B cell (primary cell): ENCODE measurements around the gene PGLYRP2. TPM values are rescaled to one million over a fixed set of nuclear protein-coding genes. Genes with fewer than 3 reads are reported as not detected.
A peak's percentile ranks its signal among the peaks of the same experiment; 100 is the strongest.

Source experiments
- ATAC-seq: fragments of 200-7000 bp; cut with Tn5 transposase; one replicate; pipeline ENCODE4 v1.10.0; 2021; ENCODE audit warnings: low read depth, mild to moderate bottlenecking, moderate number of reproducible peaks, moderate library complexity
- CTCF ChIA-PET: fragments of 350-600 bp; sonication (Branson Sonifier 250); formaldehyde crosslinking; loops from one replicate; lab custom pipeline; 2021; ENCODE audit warnings: antibody characterized with exemption, inconsistent platforms; lab: Charles Lee
- POLR2A ChIA-PET: fragments of 350-600 bp; sonication (Branson Sonifier 250); formaldehyde crosslinking; loops from one replicate; lab custom pipeline; 2021; ENCODE audit warnings: antibody characterized with exemption; lab: Charles Lee
- DNase-seq: peaks from one replicate; pipeline ENCODE4 v3.0.0; 2013
- H2AFZ ChIP-seq: 2 replicates; pipeline ENCODE4 v1.6.1; 2012; ENCODE audit warnings: mild to moderate bottlenecking, low read depth, low read length; ENCODE audit not compliant: insufficient read depth, poor library complexity, severe bottlenecking
- H3K27ac ChIP-seq, 2 donors: 1 replicate in 1 of 2; 2 replicates in 1 of 2; pipeline ENCODE4 v1.5.1; 2012 to 2013; ENCODE audit warnings: low read length in 2 of 2, mild to moderate bottlenecking in 2 of 2, moderate library complexity in 1 of 2
- H3K27me3 ChIP-seq, 4 experiments: fragments of 200-600 bp in 1 of 4; sonication (generic) in 1 of 4; replicated peaks in 1 of 4; 1 replicate in 2 of 4; 2 replicates in 2 of 4; pipeline versions ENCODE4 v1.6.1 to v1.7.0; 2013 to 2016; ENCODE audit warnings: low read length in 3 of 4, mild to moderate bottlenecking in 2 of 4, mixed read lengths in 1 of 4, moderate library complexity in 1 of 4; ENCODE audit not compliant: insufficient read depth in 4 of 4, control insufficient read depth in 3 of 4; ENCODE audit errors: control extremely low read depth in 1 of 4
- H3K36me3 ChIP-seq, 2 experiments: replicated peaks in 1 of 2; 1 replicate in 1 of 2; 2 replicates in 1 of 2; pipeline versions ENCODE4 v1.6.1 to v1.7.1; 2013; ENCODE audit warnings: low read length in 1 of 2; ENCODE audit not compliant: insufficient read depth in 2 of 2, control insufficient read depth in 1 of 2; ENCODE audit errors: control extremely low read depth in 1 of 2, extremely low read depth in 1 of 2
- H3K4me1 ChIP-seq, 2 donors: fragments of 200-600 bp in 1 of 2; sonication (generic) in 1 of 2; 1 replicate in 1 of 2; 2 replicates in 1 of 2; pipeline versions ENCODE4 v1.5.1 to v1.6.1; 2013 to 2017; ENCODE audit warnings: low read length in 2 of 2; ENCODE audit not compliant: control insufficient read depth in 2 of 2, insufficient read depth in 2 of 2
- H3K4me2 ChIP-seq: replicated peaks from 2 replicates; pipeline ENCODE3; 2012; ENCODE audit warnings: mild to moderate bottlenecking, low read depth, low read length; ENCODE audit not compliant: poor library complexity, severe bottlenecking
- H3K4me3 ChIP-seq, 5 experiments: fragments of 200-600 bp in 1 of 5; sonication (generic) in 1 of 5; 1 replicate in 3 of 5; 2 replicates in 2 of 5; pipeline versions ENCODE4 v1.5.1 to v1.7.0; 2011 to 2016; ENCODE audit warnings: low read length in 4 of 5, mild to moderate bottlenecking in 4 of 5, low read depth in 2 of 5, control low read depth in 1 of 5, moderate library complexity in 1 of 5; ENCODE audit not compliant: insufficient read depth in 1 of 5; ENCODE audit errors: control extremely low read depth in 1 of 5, extremely low read depth in 1 of 5
- H3K79me2 ChIP-seq: fragments of 200-600 bp; sonication (generic); one replicate; pipeline ENCODE4 v1.6.0; 2016; ENCODE audit warnings: low read length; ENCODE audit not compliant: control insufficient read depth, insufficient read depth
- H3K9ac ChIP-seq: fragments of 200-600 bp; sonication (generic); 2 replicates; pipeline ENCODE4 v1.6.1; 2017; ENCODE audit warnings: mild to moderate bottlenecking, low read length, moderate library complexity
- H3K9me3 ChIP-seq, 3 donors: one replicate each; pipeline versions ENCODE4 v1.6.1 to v1.7.1; 2013; ENCODE audit warnings: low read length in 2 of 3; ENCODE audit not compliant: control insufficient read depth in 2 of 3, insufficient read depth in 1 of 3; ENCODE audit errors: control extremely low read depth in 1 of 3
- H4K20me1 ChIP-seq: 2 replicates; pipeline ENCODE4 v1.6.0; 2012; ENCODE audit warnings: mild to moderate bottlenecking, low read length; ENCODE audit not compliant: insufficient read depth, control insufficient read depth, poor library complexity, severe bottlenecking
- H3K27ac Mint-ChIP-seq: one replicate; pipeline ENCODE4 v1.8.0; 2021; ENCODE audit warnings: mixed read lengths
- H3K27me3 Mint-ChIP-seq: one replicate; pipeline ENCODE4 v1.8.0; 2021; ENCODE audit warnings: mixed read lengths
- H3K4me1 Mint-ChIP-seq: one replicate; pipeline ENCODE4 v1.8.0; 2021; ENCODE audit warnings: mixed read lengths
- H3K4me3 Mint-ChIP-seq: one replicate; pipeline ENCODE4 v1.8.0; 2021; ENCODE audit warnings: mixed read lengths
- H3K9me3 Mint-ChIP-seq: one replicate; pipeline ENCODE4 v1.8.0; 2022; ENCODE audit warnings: mixed read lengths; ENCODE audit not compliant: insufficient read depth
- CTCF ChIP-seq: fragments of 200-600 bp; IDR thresholded peaks from one replicate; pipeline ENCODE4 v1.8.0; 2022; ENCODE audit warnings: antibody characterized with exemption, mild to moderate bottlenecking
- EZH2 ChIP-seq: IDR thresholded peaks from 2 replicates; pipeline ENCODE4 v1.6.1; 2012; ENCODE audit warnings: borderline replicate concordance, low read depth, mild to moderate bottlenecking, moderate library complexity, low read length; ENCODE audit not compliant: insufficient read depth, poor library complexity, severe bottlenecking
- whole genome bisulfite sequencing: methylation state at CpG from one replicate; pipeline ENCODE4 v1.1.5; 2013; ENCODE audit warnings: missing lambda C conversion rate; ENCODE audit not compliant: insufficient coverage; 5-methylcytosine and 5-hydroxymethylcytosine counted together
- intact Hi-C: fragments of 100-400 bp; cut with micrococcal nuclease; formaldehyde crosslinking; loops from one replicate; pipeline ENCODE4 v1.10.0; 2022
- polyA plus RNA-seq: library from polyadenylated mRNA; depleted of rRNA; stranded (reverse); fragments of >200 nt; gene quantifications from 2 replicates; pipeline ENCODE4 v1.2.3, GENCODE V29; 2012
- total RNA-seq, 2 donors: library from RNA; stranded (reverse); fragments of 120-200 nt in 1 of 2; gene quantifications; 1 replicate in 1 of 2; 2 replicates in 1 of 2; pipeline versions ENCODE4 v1.2.3 to v1.2.4, GENCODE V29; 2013 to 2022

The PGLYRP2 gene
- total and polyA plus RNA-seq, 2 donors (not counting 1 experiment from before 2014, with no cell fraction given): not detected

- WGBS: 7% methylated on average over 42 of the region's 52 CpGs
- ATAC-seq (no peak), DNase-seq (no peak)
- Histone ChIP-seq H3K79me2 (no peaks in the 10 kb centered on the region), H3K27ac (no peak within 1 kb of the TSS), H3K4me3 (peak within 1 kb of the TSS in 1 of 5 experiments; percentile 19), H3K36me3 (no peaks in the 10 kb centered on the region), H3K4me2 (peak within 1 kb of the TSS; percentile 59), H3K4me1 (peaks cover 5 to 16% of the 10 kb centered on the region in 2 donors), H3K27me3 (peaks cover 0 to 46% (median 9%) of the 10 kb centered on the region in 4 experiments), H3K9ac (peak within 1 kb of the TSS; percentile 19), H4K20me1 (no peaks in the 10 kb centered on the region), H2AFZ (peak within 1 kb of the TSS; percentile 60), H3K9me3 (peaks cover 0 to 16% (median 0%) of the 10 kb centered on the region in 3 donors)
- intact Hi-C loops: no loop called here
- no peak for TF ChIP-seq EZH2
- TF ChIP-seq CTCF: no peak
- H3K9me3 Mint-ChIP-seq: peaks cover 3% of the 10 kb centered on the region
- peaks cover 3% of the 10 kb centered on the region for H3K4me1 Mint-ChIP-seq
- no peak within 1 kb of the TSS for H3K27ac Mint-ChIP-seq
- ChIA-PET CTCF (no interaction called here), POLR2A (no interaction called here)
- H3K27me3 Mint-ChIP-seq: peaks cover 58% of the 10 kb centered on the region
- H3K4me3 Mint-ChIP-seq: peak within 1 kb of the TSS; percentile 52
Measured at GRCh38 chr19:15508035-15508710, 28.9 kb upstream of the PGLYRP2 start, which contains the start of gene CYP4F22. CYP4F22 (plus strand) TSS chr19:15508525; CDS start chr19:15525337, 16,812 bp downstream.
